Body of pancreas (tissue), 4 donors: ENCODE measurements around the gene COBLL1. TPM values are rescaled to one million over a fixed set of nuclear protein-coding genes. Genes with fewer than 3 reads are reported as not detected.

Source experiments
- ATAC-seq: fragments of 150-250 bp; one replicate; pipeline ENCODE4 v1.9.1; 2016
- DNase-seq, 4 donors: peaks; one replicate each; pipeline ENCODE4 v3.0.0-alpha.2; 2019
- H3K27ac ChIP-seq, 4 donors: fragments of 200-600 bp; sonication (generic); 1 replicate in 3 of 4; 2 replicates in 1 of 4; pipeline versions ENCODE4 v1.5.1 to v1.6.1; 2016 to 2019; ENCODE audit warnings: mild to moderate bottlenecking in 1 of 4, mixed read lengths in 1 of 4, moderate library complexity in 1 of 4
- H3K27me3 ChIP-seq, 2 donors: fragments of 200-600 bp; sonication (generic); one replicate each; pipeline ENCODE4 v1.6.0; 2016; ENCODE audit warnings: mild to moderate bottlenecking in 1 of 2
- H3K36me3 ChIP-seq, 2 donors: fragments of 200-600 bp; sonication (generic); replicated peaks in 1 of 2; 2 replicates each; pipeline ENCODE4 v1.5.1; 2016; ENCODE audit warnings: low read depth in 2 of 2; ENCODE audit not compliant: insufficient read depth in 1 of 2
- H3K4me1 ChIP-seq: fragments of 200-600 bp; sonication (generic); one replicate; pipeline ENCODE4 v1.6.0; 2016
- H3K4me3 ChIP-seq, 2 donors: fragments of 200-600 bp; sonication (generic); 1 replicate in 1 of 2; 2 replicates in 1 of 2; pipeline ENCODE4 v1.5.1; 2016 to 2019
- H3K9me3 ChIP-seq, 3 donors: fragments of 200-600 bp; sonication (generic); 1 replicate in 2 of 3; 2 replicates in 1 of 3; pipeline ENCODE4 v1.5.1; 2016
- CTCF ChIP-seq, 7 experiments: fragments of 450-650 bp in 4 of 7; fragments of 200-600 bp in 3 of 7; sonication (generic) in 3 of 7; IDR thresholded peaks; one replicate each; pipeline ENCODE4 v1.5.1; 2016 to 2019; ENCODE audit warnings: antibody characterized with exemption in 7 of 7
- POLR2A ChIP-seq, 3 donors: fragments of 450-650 bp; IDR thresholded peaks; one replicate each; pipeline ENCODE4 v1.6.1; 2016; ENCODE audit warnings: antibody characterized with exemption in 3 of 3, mild to moderate bottlenecking in 2 of 3
- WGBS, 2 donors: methylation state at CpG; one replicate each; pipeline ENCODE4 v1.1.5; 2017; 5-methylcytosine and 5-hydroxymethylcytosine counted together
- intact Hi-C: fragments of 100-400 bp; cut with DNase I; formaldehyde crosslinking; loops from one replicate; pipeline ENCODE4 v1.15.1; 2023
- total RNA-seq, 2 donors: library from RNA; depleted of rRNA; stranded (reverse); fragments of >200 nt; gene quantifications; one replicate each; pipeline ENCODE4 v1.1.0, GENCODE V29; 2016

Gene COBLL1
- total RNA-seq, 2 donors from 2014 or later, result 104 to 140 TPM

- H3K27ac ChIP-seq, result peak overlapping the region in 3 of 4 donors; percentile 5 to 53 (median 10)
- H3K36me3 ChIP-seq, result no peaks in the 10 kb centered on the region
- H3K9me3 ChIP-seq, result no peaks in the 10 kb centered on the region
- intact Hi-C loops, result no loop called here
- TF ChIP-seq POLR2A (IDR thresholded peaks at IDR 0.05) (no peak), CTCF (IDR thresholded peaks at IDR 0.05) (no peak)
- H3K4me1 ChIP-seq, result peaks cover 51% of the 10 kb centered on the region
- H3K4me3 ChIP-seq, result no peak overlapping the region
- 25 to 47% methylated on average over 2 of the region's 2 CpGs for WGBS, 2 donors
- no peaks in the 10 kb centered on the region for H3K27me3 ChIP-seq
- no peak for ATAC-seq
- DNase-seq, result peak in 2 of 4 donors; percentile 20 to 30
These were observed 6.5 kb upstream of the COBLL1 start for GRCh38 chr2:164847981-164848741.

- 75 to 81% methylated on average over 4 of the region's 4 CpGs for WGBS, 2 donors
- ATAC-seq, result no peak
- Histone ChIP-seq H3K27me3 (no peaks in the 10 kb centered on the region), H3K9me3 (no peaks in the 10 kb centered on the region), H3K4me1 (peaks cover 54% of the 10 kb centered on the region), H3K4me3 (no peak overlapping the region), H3K27ac (no peak overlapping the region), H3K36me3 (no peaks in the 10 kb centered on the region)
- intact Hi-C loops, result no loop called here
- TF ChIP-seq CTCF (IDR thresholded peaks at IDR 0.05) (no peak), POLR2A (IDR thresholded peaks at IDR 0.05) (no peak)
- DNase-seq, result no peak
These were observed 5.7 kb upstream of the COBLL1 start for GRCh38 chr2:164847291-164847690.

GRCh38 chr2:164846276-164846675 is 4.7 kb upstream of the COBLL1 start:
- Histone ChIP-seq H3K9me3 (no peaks in the 10 kb centered on the region), H3K4me3 (no peak overlapping the region), H3K36me3 (no peaks in the 10 kb centered on the region), H3K27me3 (no peaks in the 10 kb centered on the region), H3K27ac (no peak overlapping the region), H3K4me1 (peaks cover 52% of the 10 kb centered on the region)
- intact Hi-C loops, result no loop called here
- ATAC-seq, result no peak
- no peak for DNase-seq
- 60 to 92% methylated on average over 2 of the region's 2 CpGs for WGBS, 2 donors
- TF ChIP-seq CTCF (IDR thresholded peaks at IDR 0.05) (no peak), POLR2A (IDR thresholded peaks at IDR 0.05) (no peak)

- Histone ChIP-seq H3K27ac (peak overlapping the region; percentile 55 to 100 (median 84)), H3K4me1 (peaks cover 40% of the 10 kb centered on the region), H3K9me3 (no peaks in the 10 kb centered on the region), H3K4me3 (no peak overlapping the region), H3K27me3 (no peaks in the 10 kb centered on the region), H3K36me3 (no peaks in the 10 kb centered on the region)
- TF ChIP-seq POLR2A (IDR thresholded peaks at IDR 0.05) (peak in 1 of 3 donors; percentile 8), CTCF (IDR thresholded peaks at IDR 0.05) (peak in 3 of 7 experiments; percentile 12 to 21 (median 18))
- intact Hi-C loops, result no loop called here
- ATAC-seq (no peak), DNase-seq (no peak)
- 29 to 38% methylated on average over 1 of the region's 1 CpG for WGBS, 2 donors
These were observed 1.8 kb upstream of the COBLL1 start for GRCh38 chr2:164843346-164843911.
